GM12878 (cell line): Measurements from ENCODE around the gene WBP11. TPM values are rescaled to one million over a fixed set of nuclear protein-coding genes. Genes with fewer than 3 reads are reported as not detected.

Experiments
- CTCF ChIP-seq, 3 experiments: IDR thresholded peaks in 2 of 3; conservative IDR thresholded peaks in 1 of 3; 2 replicates each; pipeline ENCODE4 v1.5.1; 2011; ENCODE audit warnings: low read depth in 3 of 3, low read length in 3 of 3, mild to moderate bottlenecking in 3 of 3, control low read depth in 2 of 3, moderate library complexity in 2 of 3, inconsistent platforms in 1 of 3, mixed read lengths in 1 of 3; ENCODE audit not compliant: control insufficient read depth in 2 of 3, insufficient read depth in 1 of 3; ENCODE audit errors: extremely low read depth in 1 of 3
- ELK1 ChIP-seq: IDR thresholded peaks from 2 replicates; pipeline ENCODE4 v1.6.1; 2012; ENCODE audit warnings: low read depth, low read length, improper control_type of control experiment
- KAT2A ChIP-seq: conservative IDR thresholded peaks from 2 replicates; pipeline ENCODE4 v1.6.1; 2011; ENCODE audit warnings: low read depth, low read length; ENCODE audit not compliant: control insufficient read depth
- MYC ChIP-seq: IDR thresholded peaks from 2 replicates; pipeline ENCODE4 v1.6.1; 2011; ENCODE audit warnings: mild to moderate bottlenecking, low read length, moderate library complexity, inconsistent platforms; ENCODE audit not compliant: insufficient read depth, insufficient replicate concordance, insufficient read length, severe bottlenecking
- REST ChIP-seq: IDR thresholded peaks from 2 replicates; pipeline ENCODE4 v1.6.1; 2012; ENCODE audit warnings: mild to moderate bottlenecking, low read depth, low read length
- SIN3A ChIP-seq: IDR thresholded peaks from 2 replicates; pipeline ENCODE4 v1.6.1; 2012; ENCODE audit warnings: low read depth, low read length, improper control_type of control experiment
- SUZ12 ChIP-seq: fragments of 200-600 bp; sonication (generic); IDR thresholded peaks from one replicate; pipeline ENCODE4 v1.6.1; 2018; ENCODE audit warnings: antibody characterized with exemption, mild to moderate bottlenecking; ENCODE audit not compliant: unreplicated experiment
- YBX1 ChIP-seq: fragments of 450-650 bp; IDR thresholded peaks from 2 replicates; pipeline ENCODE4 v1.6.1; 2016; ENCODE audit warnings: antibody characterized with exemption
- ZNF24 ChIP-seq: fragments of 450-650 bp; IDR thresholded peaks from 2 replicates; pipeline ENCODE4 v1.6.1; 2017; ENCODE audit warnings: antibody characterized with exemption, mild to moderate bottlenecking
- polyA plus RNA-seq, 11 experiments: library from polyadenylated mRNA; depleted of rRNA in 4 of 11; unstranded in 6 of 11; stranded (reverse) in 5 of 11; fragments of >200 nt; fragmentation: Nextera tagmentation in 4 of 11; fragmentation: Illumina TruSeq in 1 of 11; extraction: Ambion mirVana in 4 of 11; extraction: Trizol in 1 of 11; gene quantifications; 1 replicate in 1 of 11; 2 replicates in 10 of 11; pipeline versions ENCODE4 v1.2.1 to v1.2.3, GENCODE V29; 2011 to 2016; ENCODE audit warnings: inconsistent platforms in 2 of 11, missing spikeins in 2 of 11, low read depth in 1 of 11
- total RNA-seq, 4 experiments: library from RNA; depleted of rRNA in 3 of 4; stranded (reverse); fragments of >200 nt in 3 of 4; fragmentation: Illumina TruSeq in 1 of 4; extraction: Trizol in 1 of 4; gene quantifications; 2 replicates each; pipeline versions ENCODE4 v1.2.1 to v1.2.3, GENCODE V29; 2013 to 2021
- TF ChIP-seq, protein P1 (sequence below): fragments of 450-650 bp; IDR thresholded peaks from 2 replicates; pipeline ENCODE4 v1.6.1; 2017; ENCODE audit warnings: mild to moderate bottlenecking
- TF ChIP-seq, protein P2 (sequence below): IDR thresholded peaks from 2 replicates; pipeline ENCODE4 v1.6.1; 2011; ENCODE audit warnings: low read depth, low read length, improper control_type of control experiment, borderline replicate concordance

The WBP11 gene
- total and polyA plus RNA-seq, 10 of the 15 experiments (the other 5 are each of a cell fraction or from before 2014, with no cell fraction given), result 11.5 to 107 (median 29.1) TPM

DNA sequence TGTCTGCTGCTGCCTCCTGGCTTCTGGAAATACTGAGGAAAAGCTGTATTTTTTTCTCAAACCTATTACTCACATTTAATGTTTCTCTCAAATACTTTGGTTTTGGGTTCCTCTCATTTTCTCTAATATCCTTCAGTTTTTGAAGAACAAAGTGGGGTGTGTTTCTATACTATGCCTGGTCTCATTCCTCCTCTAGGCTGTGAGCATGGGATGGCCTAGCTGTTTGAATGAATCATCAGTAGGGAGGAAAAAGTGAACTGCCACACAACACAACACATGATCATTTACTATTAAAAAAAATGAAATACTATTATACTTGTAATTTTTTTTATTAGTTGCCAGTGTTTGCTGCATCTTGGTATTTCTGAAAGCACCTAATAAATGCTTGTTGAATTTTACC lies 22.0 kb upstream of the WBP11 start (continued):
- TF ChIP-seq, protein P1, sequence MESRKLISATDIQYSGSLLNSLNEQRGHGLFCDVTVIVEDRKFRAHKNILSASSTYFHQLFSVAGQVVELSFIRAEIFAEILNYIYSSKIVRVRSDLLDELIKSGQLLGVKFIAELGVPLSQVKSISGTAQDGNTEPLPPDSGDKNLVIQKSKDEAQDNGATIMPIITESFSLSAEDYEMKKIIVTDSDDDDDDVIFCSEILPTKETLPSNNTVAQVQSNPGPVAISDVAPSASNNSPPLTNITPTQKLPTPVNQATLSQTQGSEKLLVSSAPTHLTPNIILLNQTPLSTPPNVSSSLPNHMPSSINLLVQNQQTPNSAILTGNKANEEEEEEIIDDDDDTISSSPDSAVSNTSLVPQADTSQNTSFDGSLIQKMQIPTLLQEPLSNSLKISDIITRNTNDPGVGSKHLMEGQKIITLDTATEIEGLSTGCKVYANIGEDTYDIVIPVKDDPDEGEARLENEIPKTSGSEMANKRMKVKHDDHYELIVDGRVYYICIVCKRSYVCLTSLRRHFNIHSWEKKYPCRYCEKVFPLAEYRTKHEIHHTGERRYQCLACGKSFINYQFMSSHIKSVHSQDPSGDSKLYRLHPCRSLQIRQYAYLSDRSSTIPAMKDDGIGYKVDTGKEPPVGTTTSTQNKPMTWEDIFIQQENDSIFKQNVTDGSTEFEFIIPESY, result no peak
- TF ChIP-seq ELK1 (no peak), CTCF (IDR thresholded peaks at IDR 0.05 in 2 of 3, conservative IDR thresholded peaks at IDR 0.05 in 1 of 3; ENCODE audit: control insufficient read depth in 2 of 3, extremely low read depth in 1 of 3, insufficient read depth in 1 of 3, low read depth in 3 of 3, low read length in 3 of 3) (no peak), SIN3A (no peak), MYC (no peak), REST (no peak), SUZ12 (no peak), YBX1 (no peak), ZNF24 (no peak), KAT2A (no peak)
- TF ChIP-seq, protein P2, sequence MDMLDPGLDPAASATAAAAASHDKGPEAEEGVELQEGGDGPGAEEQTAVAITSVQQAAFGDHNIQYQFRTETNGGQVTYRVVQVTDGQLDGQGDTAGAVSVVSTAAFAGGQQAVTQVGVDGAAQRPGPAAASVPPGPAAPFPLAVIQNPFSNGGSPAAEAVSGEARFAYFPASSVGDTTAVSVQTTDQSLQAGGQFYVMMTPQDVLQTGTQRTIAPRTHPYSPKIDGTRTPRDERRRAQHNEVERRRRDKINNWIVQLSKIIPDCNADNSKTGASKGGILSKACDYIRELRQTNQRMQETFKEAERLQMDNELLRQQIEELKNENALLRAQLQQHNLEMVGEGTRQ, result no peak
